Activated naive CD4-positive, alpha-beta T cell treated with anti-CD3 and anti-CD28 coated beads, Interleukin-2, amount 50 U/mL, for 24 hours (primary cell): Measurements from ENCODE around the gene PEX19.
A peak's percentile ranks its signal among the peaks of the same experiment; 100 is the strongest.
"Not testable (repeated sequence)": the region's sequence is repeated elsewhere in the genome, so short reads cannot be mapped to it uniquely, and the experiment has no call there.

ENCODE experiments used
- H3K27ac Mint-ChIP-seq: one replicate; pipeline ENCODE4 v1.8.0; 2021; ENCODE audit warnings: mild to moderate bottlenecking, mixed read lengths
- H3K27me3 Mint-ChIP-seq: one replicate; pipeline ENCODE4 v1.8.0; 2021; ENCODE audit warnings: mixed read lengths
- H3K36me3 Mint-ChIP-seq: one replicate; pipeline ENCODE4 v1.8.0; 2021; ENCODE audit warnings: mixed read lengths
- H3K4me1 Mint-ChIP-seq: one replicate; pipeline ENCODE4 v1.8.0; 2021; ENCODE audit warnings: mixed read lengths
- H3K4me3 Mint-ChIP-seq: one replicate; pipeline ENCODE4 v1.8.0; 2021; ENCODE audit warnings: mild to moderate bottlenecking, mixed read lengths
- H3K9me3 Mint-ChIP-seq: one replicate; pipeline ENCODE4 v1.8.0; 2021; ENCODE audit warnings: mixed read lengths

PEX19 gene

GRCh38 chr1:160291248-160292220 lies 6.6 kb upstream of the PEX19 start:
- Mint-ChIP-seq H3K4me3 (no peak overlapping the region), H3K27me3 (no peaks in the 10 kb centered on the region), H3K27ac (no peak overlapping the region), H3K9me3 (no peaks in the 10 kb centered on the region), H3K36me3 (peaks cover 18% of the 10 kb centered on the region), H3K4me1 (peaks cover 4% of the 10 kb centered on the region)

- H3K4me3 Mint-ChIP-seq, H3K9me3 Mint-ChIP-seq, H3K27ac Mint-ChIP-seq, H3K27me3 Mint-ChIP-seq: not testable (repeated sequence)
- Mint-ChIP-seq H3K36me3 (peaks cover 11% of the 10 kb centered on the region), H3K4me1 (peaks cover 28% of the 10 kb centered on the region)
Measured at GRCh38 chr1:160287769-160288168, 2.8 kb upstream of the PEX19 start.

- peaks cover 24% of the 10 kb centered on the region for H3K4me1 Mint-ChIP-seq
- H3K36me3 Mint-ChIP-seq = peaks cover 7% of the 10 kb centered on the region
- H3K27me3 Mint-ChIP-seq = no peaks in the 10 kb centered on the region
- H3K27ac Mint-ChIP-seq = no peak overlapping the region
- H3K4me3 Mint-ChIP-seq = peak overlapping the region; percentile 99
- H3K9me3 Mint-ChIP-seq = no peaks in the 10 kb centered on the region
Measured at GRCh38 chr1:160285506-160285905, 573 bp upstream of the PEX19 start.

- H3K4me1 Mint-ChIP-seq = peaks cover 24% of the 10 kb centered on the region
- H3K9me3 Mint-ChIP-seq = no peaks in the 10 kb centered on the region
- peak overlapping the region; percentile 99 for H3K4me3 Mint-ChIP-seq
- peaks cover 12% of the 10 kb centered on the region for H3K36me3 Mint-ChIP-seq
- H3K27ac Mint-ChIP-seq = peak overlapping the region; percentile 95
- no peaks in the 10 kb centered on the region for H3K27me3 Mint-ChIP-seq
Measured at GRCh38 chr1:160284220-160284781, 632 bp downstream of the PEX19 start.

GRCh38 chr1:160282807-160283206 lies 2.1 kb downstream of the PEX19 start:
- H3K9me3 Mint-ChIP-seq = no peaks in the 10 kb centered on the region
- H3K4me3 Mint-ChIP-seq = no peak overlapping the region
- H3K27me3 Mint-ChIP-seq = no peaks in the 10 kb centered on the region
- no peak overlapping the region for H3K27ac Mint-ChIP-seq
- H3K4me1 Mint-ChIP-seq = peaks cover 24% of the 10 kb centered on the region
- H3K36me3 Mint-ChIP-seq = peaks cover 16% of the 10 kb centered on the region

GRCh38 chr1:160277987-160278386 lies 6.9 kb downstream of the PEX19 start:
- Mint-ChIP-seq H3K27me3 (no peaks in the 10 kb centered on the region), H3K36me3 (peaks cover 14% of the 10 kb centered on the region), H3K9me3 (no peaks in the 10 kb centered on the region), H3K27ac (no peak overlapping the region), H3K4me3 (no peak overlapping the region), H3K4me1 (no peaks in the 10 kb centered on the region)

GRCh38 chr1:160277330-160277729 lies 7.6 kb downstream of the PEX19 start:
- Mint-ChIP-seq H3K27ac (no peak overlapping the region), H3K9me3 (no peaks in the 10 kb centered on the region), H3K27me3 (no peaks in the 10 kb centered on the region), H3K36me3 (peaks cover 14% of the 10 kb centered on the region), H3K4me1 (no peaks in the 10 kb centered on the region), H3K4me3 (no peak overlapping the region)

- Mint-ChIP-seq H3K36me3 (peaks cover 1% of the 10 kb centered on the region), H3K4me1 (no peaks in the 10 kb centered on the region), H3K9me3 (no peaks in the 10 kb centered on the region), H3K4me3 (no peak overlapping the region), H3K27ac (no peak overlapping the region), H3K27me3 (no peaks in the 10 kb centered on the region)
Measured at GRCh38 chr1:160271025-160271424, 13.9 kb downstream of the PEX19 start.

- Mint-ChIP-seq H3K27me3 (no peaks in the 10 kb centered on the region), H3K9me3 (no peaks in the 10 kb centered on the region), H3K4me3 (no peak overlapping the region), H3K36me3 (peaks cover 1% of the 10 kb centered on the region), H3K4me1 (peaks cover 11% of the 10 kb centered on the region), H3K27ac (no peak overlapping the region)
Measured at GRCh38 chr1:160267284-160267991, 17.5 kb downstream of the PEX19 start.

- H3K27me3 Mint-ChIP-seq = no peaks in the 10 kb centered on the region
- no peaks in the 10 kb centered on the region for H3K9me3 Mint-ChIP-seq
- H3K36me3 Mint-ChIP-seq = peaks cover 4% of the 10 kb centered on the region
- H3K27ac Mint-ChIP-seq = no peak overlapping the region
- peaks cover 28% of the 10 kb centered on the region for H3K4me1 Mint-ChIP-seq
- H3K4me3 Mint-ChIP-seq = no peak overlapping the region
Measured at GRCh38 chr1:160264795-160265307, 20.1 kb downstream of the PEX19 start.

GRCh38 chr1:160261893-160262794 lies 22.8 kb downstream of the PEX19 start, which contains the start of gene DCAF8:
DCAF8 (minus strand) TSS chr1:160262549; CDS start chr1:160244008, 18,541 bp downstream.
- H3K9me3 Mint-ChIP-seq = no peaks in the 10 kb centered on the region

GRCh38 chr1:160261556-160261892 lies 23.4 kb downstream of the PEX19 start:
- Mint-ChIP-seq H3K36me3 (peaks cover 8% of the 10 kb centered on the region), H3K4me1 (peaks cover 55% of the 10 kb centered on the region), H3K27ac (peak overlapping the region; percentile 98), H3K9me3 (no peaks in the 10 kb centered on the region), H3K27me3 (no peaks in the 10 kb centered on the region), H3K4me3 (peak overlapping the region; percentile 98)

More at GRCh38 chr1:160261893-160262794, 22.8 kb downstream of the PEX19 start, which contains the start of gene DCAF8:
- peak within 1 kb of the TSS; percentile 98 for H3K4me3 Mint-ChIP-seq
- peaks cover 8% of the 10 kb centered on the region for H3K36me3 Mint-ChIP-seq
- H3K27me3 Mint-ChIP-seq = no peaks in the 10 kb centered on the region
- H3K4me1 Mint-ChIP-seq = peaks cover 49% of the 10 kb centered on the region
- peak within 1 kb of the TSS; percentile 98 for H3K27ac Mint-ChIP-seq

- peak overlapping the region; percentile 98 for H3K27ac Mint-ChIP-seq
- H3K4me1 Mint-ChIP-seq = peaks cover 61% of the 10 kb centered on the region
- no peaks in the 10 kb centered on the region for H3K9me3 Mint-ChIP-seq
- H3K27me3 Mint-ChIP-seq = no peaks in the 10 kb centered on the region
- H3K36me3 Mint-ChIP-seq = peaks cover 8% of the 10 kb centered on the region
- peak overlapping the region; percentile 98 for H3K4me3 Mint-ChIP-seq
Measured at GRCh38 chr1:160260406-160261382, 24.2 kb downstream of the PEX19 start.
